Measurements from ENCODE around the gene LDB2.

DNA sequence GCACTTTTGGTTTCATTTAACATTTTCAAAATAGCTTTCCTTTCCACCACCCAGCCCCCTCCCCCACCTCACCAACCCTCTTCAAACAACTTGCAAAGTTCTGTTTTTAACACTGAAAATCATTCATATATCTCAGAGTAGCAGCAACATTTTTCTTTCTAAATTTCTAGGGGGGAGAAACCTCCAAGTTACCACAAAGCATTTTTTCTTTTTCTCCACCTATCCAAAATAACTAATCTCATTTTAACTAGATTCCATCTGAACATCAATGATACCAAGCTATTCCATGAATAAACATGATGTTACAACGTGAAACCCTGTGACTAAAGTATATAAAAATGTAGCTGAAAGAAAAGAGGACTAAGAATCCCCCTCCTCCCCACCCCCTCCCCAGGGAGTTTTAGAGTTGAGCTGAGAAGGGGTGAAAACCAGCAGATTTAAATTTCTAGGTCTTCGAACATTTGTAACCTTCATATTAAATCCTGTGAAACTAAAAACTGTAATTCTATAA lies 5.2 kb downstream of the LDB2 start:
- TF ChIP-seq EZH2 (IDR thresholded peaks at IDR 0.05; ENCODE audit: borderline replicate concordance, low read length) (no peak), CTCF (IDR thresholded peaks at IDR 0.05; ENCODE audit: low read length) (no peak)

Measured in OCI-LY1 (cell line).